NOMO-1 (cell line): ENCODE results near the gene STPG4.

Experiments used
- DNase-seq, 2 experiments: peaks; one replicate each; lab custom pipeline; 2025; ENCODE audit not compliant: unreplicated experiment in 2 of 2; lab: John Stamatoyannopoulos, UW

The STPG4 gene

GRCh38 chr2:47039913-47040562 is 115.1 kb downstream of the STPG4 start:
- DNase-seq, result no peak

GRCh38 chr2:47039489-47039870 is 115.6 kb downstream of the STPG4 start:
- no peak for DNase-seq

GRCh38 chr2:47038656-47039488 is 116.2 kb downstream of the STPG4 start:
- DNase-seq, result no peak

GRCh38 chr2:47037678-47038077 is 117.4 kb downstream of the STPG4 start:
- no peak for DNase-seq
